ENCODE measurements around the gene DNAAF1. TPM values are rescaled to one million over a fixed set of nuclear protein-coding genes. Genes with fewer than 3 reads are reported as not detected.

The DNAAF1 gene
- total and polyA plus RNA-seq, 2 experiments from 2014 or later, result not detected

- no peaks in the 10 kb centered on the region for H3K27me3 ChIP-seq (replicated peaks; ENCODE audit: insufficient read depth)
- in situ Hi-C loops (cut with MboI), result no loop called here
- H3K9ac ChIP-seq, result no peak overlapping the region
- DNase-seq, result no peak
- H3K4me3 ChIP-seq, result no peak overlapping the region
- no peaks in the 10 kb centered on the region for H3K9me2 ChIP-seq (ENCODE audit: insufficient read depth)
- no peak overlapping the region for H3K27ac ChIP-seq
- H2AFZ ChIP-seq, result no peak overlapping the region
- no peaks in the 10 kb centered on the region for H4K20me1 ChIP-seq (ENCODE audit: insufficient read depth)
- 82 to 89% methylated on average over 5 of the region's 5 CpGs for WGBS, 2 experiments (ENCODE audit: low coverage in 1 of 2, low lambda C conversion rate in 2 of 2, missing lambda C conversion rate in 2 of 2)
- TF ChIP-seq EZH2phosphoT487 (IDR thresholded peaks at IDR 0.05; ENCODE audit: insufficient read depth, low read depth) (no peak), EZH2 (IDR thresholded peaks at IDR 0.05; ENCODE audit: insufficient read depth, poor library complexity, severe bottlenecking) (no peak)
- H3K79me2 ChIP-seq (ENCODE audit: insufficient read depth), result peaks cover 13% of the 10 kb centered on the region; the same call in 1 of the 2 replicates
- no peaks in the 10 kb centered on the region for H3K9me3 ChIP-seq (ENCODE audit: low read depth)
- H3F3A ChIP-seq (ENCODE audit: insufficient read depth), result no peaks in the 10 kb centered on the region
- peaks cover 11% of the 10 kb centered on the region; the same call in 1 of the 2 replicates for H3K36me3 ChIP-seq (ENCODE audit: low read depth)
- no peak overlapping the region for H3K4me2 ChIP-seq (ENCODE audit: unreplicated experiment)
- H3K4me1 ChIP-seq (ENCODE audit: insufficient read depth), result no peaks in the 10 kb centered on the region
Observed at GRCh38 chr16:84131117-84131516, 14.0 kb upstream of the DNAAF1 start.

GRCh38 chr16:84132527-84133285 lies 12.4 kb upstream of the DNAAF1 start:
- Histone ChIP-seq H3K27ac (no peak overlapping the region), H3K36me3 (ENCODE audit: low read depth) (peaks cover 11% of the 10 kb centered on the region; the same call in 1 of the 2 replicates), H3K27me3 (replicated peaks; ENCODE audit: insufficient read depth) (no peaks in the 10 kb centered on the region), H3K9ac (no peak overlapping the region), H3K4me1 (ENCODE audit: insufficient read depth) (no peaks in the 10 kb centered on the region), H2AFZ (no peak overlapping the region), H3K4me3 (no peak overlapping the region), H3F3A (ENCODE audit: insufficient read depth) (no peaks in the 10 kb centered on the region), H3K9me2 (ENCODE audit: insufficient read depth) (no peaks in the 10 kb centered on the region), H3K9me3 (ENCODE audit: low read depth) (no peaks in the 10 kb centered on the region), H4K20me1 (ENCODE audit: insufficient read depth) (no peaks in the 10 kb centered on the region), H3K4me2 (ENCODE audit: unreplicated experiment) (no peak overlapping the region), H3K79me2 (ENCODE audit: insufficient read depth) (peaks cover 29% of the 10 kb centered on the region)
- in situ Hi-C loops (cut with MboI), result no loop called here
- WGBS, 2 experiments (ENCODE audit: low coverage in 1 of 2, low lambda C conversion rate in 2 of 2, missing lambda C conversion rate in 2 of 2), result 96% methylated on average over 7 of the region's 7 CpGs
- TF ChIP-seq EZH2 (IDR thresholded peaks at IDR 0.05; ENCODE audit: insufficient read depth, poor library complexity, severe bottlenecking) (no peak), EZH2phosphoT487 (IDR thresholded peaks at IDR 0.05; ENCODE audit: insufficient read depth, low read depth) (no peak)
- DNase-seq, result no peak

GRCh38 chr16:84136331-84137125 lies 8.6 kb upstream of the DNAAF1 start:
- no peaks in the 10 kb centered on the region for H4K20me1 ChIP-seq (ENCODE audit: insufficient read depth)
- H3F3A ChIP-seq (ENCODE audit: insufficient read depth), result no peaks in the 10 kb centered on the region
- WGBS, 2 experiments (ENCODE audit: low coverage in 1 of 2, low lambda C conversion rate in 2 of 2, missing lambda C conversion rate in 2 of 2), result 91 to 92% methylated on average over 11 of the region's 11 CpGs
- no peak overlapping the region for H3K4me2 ChIP-seq (ENCODE audit: unreplicated experiment)
- no peaks in the 10 kb centered on the region for H3K36me3 ChIP-seq (ENCODE audit: low read depth)
- in situ Hi-C loops (cut with MboI), result no loop called here
- H3K4me3 ChIP-seq, result no peak overlapping the region
- no peak overlapping the region for H3K9ac ChIP-seq
- peak; percentile 9 for DNase-seq
- no peak overlapping the region for H3K27ac ChIP-seq
- H3K9me2 ChIP-seq (ENCODE audit: insufficient read depth), result no peaks in the 10 kb centered on the region
- H3K9me3 ChIP-seq (ENCODE audit: low read depth), result no peaks in the 10 kb centered on the region
- TF ChIP-seq EZH2 (IDR thresholded peaks at IDR 0.05; ENCODE audit: insufficient read depth, poor library complexity, severe bottlenecking) (no peak), EZH2phosphoT487 (IDR thresholded peaks at IDR 0.05; ENCODE audit: insufficient read depth, low read depth) (no peak)
- peaks cover 52% of the 10 kb centered on the region for H3K79me2 ChIP-seq (ENCODE audit: insufficient read depth)
- no peak overlapping the region for H2AFZ ChIP-seq
- H3K27me3 ChIP-seq (replicated peaks; ENCODE audit: insufficient read depth), result no peaks in the 10 kb centered on the region
- H3K4me1 ChIP-seq (ENCODE audit: insufficient read depth), result peaks cover 13% of the 10 kb centered on the region

GRCh38 chr16:84137287-84137686 lies 7.8 kb upstream of the DNAAF1 start:
- Histone ChIP-seq H4K20me1 (ENCODE audit: insufficient read depth) (no peaks in the 10 kb centered on the region), H3K9me3 (ENCODE audit: low read depth) (no peaks in the 10 kb centered on the region), H2AFZ (no peak overlapping the region), H3K36me3 (ENCODE audit: low read depth) (no peaks in the 10 kb centered on the region), H3K9ac (no peak overlapping the region), H3F3A (ENCODE audit: insufficient read depth) (no peaks in the 10 kb centered on the region), H3K4me3 (no peak overlapping the region), H3K4me1 (ENCODE audit: insufficient read depth) (peaks cover 13% of the 10 kb centered on the region), H3K27me3 (replicated peaks; ENCODE audit: insufficient read depth) (no peaks in the 10 kb centered on the region), H3K27ac (no peak overlapping the region), H3K4me2 (ENCODE audit: unreplicated experiment) (no peak overlapping the region), H3K79me2 (ENCODE audit: insufficient read depth) (peaks cover 60% of the 10 kb centered on the region), H3K9me2 (ENCODE audit: insufficient read depth) (no peaks in the 10 kb centered on the region)
- no peak for TF ChIP-seq EZH2phosphoT487 (IDR thresholded peaks at IDR 0.05; ENCODE audit: insufficient read depth, low read depth)
- TF ChIP-seq EZH2 (IDR thresholded peaks at IDR 0.05; ENCODE audit: insufficient read depth, poor library complexity, severe bottlenecking), result no peak
- in situ Hi-C loops (cut with MboI), result no loop called here
- WGBS, 2 experiments (ENCODE audit: low coverage in 1 of 2, low lambda C conversion rate in 2 of 2, missing lambda C conversion rate in 2 of 2), result 75% methylated on average over 8 of the region's 8 CpGs
- DNase-seq, result no peak

All from GM23248 (cell line).